Right renal cortex interstitium (tissue), 3 donors: ENCODE data around the gene KRTAP1-5. TPM values are rescaled to one million over a fixed set of nuclear protein-coding genes. Genes with fewer than 3 reads are reported as not detected.
"Not testable (repeated sequence)": the region's sequence is repeated elsewhere in the genome, so short reads cannot be mapped to it uniquely, and the experiment has no call there.

ENCODE experiments used
- DNase-seq, 3 donors: peaks; one replicate each; pipeline ENCODE4 v3.0.0-alpha.2; 2013; ENCODE audit warnings: low read depth in 3 of 3, low spot score in 2 of 3
- polyA plus RNA-seq, 3 donors: library from polyadenylated mRNA; unstranded; fragments of 120-200 nt; gene quantifications; one replicate each; pipeline ENCODE4 v1.2.1, GENCODE V29; 2013; ENCODE audit not compliant: insufficient read length in 3 of 3

Gene KRTAP1-5, protein sequence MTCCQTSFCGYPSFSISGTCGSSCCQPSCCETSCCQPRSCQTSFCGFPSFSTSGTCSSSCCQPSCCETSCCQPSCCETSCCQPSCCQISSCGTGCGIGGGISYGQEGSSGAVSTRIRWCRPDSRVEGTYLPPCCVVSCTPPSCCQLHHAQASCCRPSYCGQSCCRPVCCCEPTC
- polyA plus RNA-seq, result not detected

GRCh38 chr17:41026715-41027471, at the start of gene KRTAP1-5:
Gene KRTAP1-5 (minus strand): TSS chr17:41027208. CDS start chr17:41027155, 53 bp downstream.
- DNase-seq, result no peak

- no peak for DNase-seq
Observed at GRCh38 chr17:41076788-41077187, 49.8 kb upstream of the KRTAP1-5 start.

DNA sequence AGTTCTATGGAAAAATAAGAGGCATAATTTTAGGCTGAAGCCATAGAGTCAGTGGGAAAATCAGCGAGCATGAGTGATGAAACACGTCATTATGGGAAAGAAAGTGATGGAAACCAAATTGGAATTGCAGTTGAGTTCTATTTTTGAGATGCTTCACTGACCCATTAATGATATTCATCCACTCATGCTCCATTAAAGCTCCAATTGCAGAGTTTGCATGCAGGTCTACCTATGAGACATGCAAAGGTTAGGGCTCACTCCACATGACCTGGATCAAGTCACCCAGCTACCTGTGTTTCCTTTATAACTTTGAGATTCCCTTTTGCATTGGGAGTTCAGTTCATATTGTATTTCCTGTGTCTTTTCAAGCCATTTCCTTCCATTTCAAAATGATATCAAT, 46.7 kb upstream of the KRTAP1-5 start:
- DNase-seq, result no peak

- no peak for DNase-seq
Observed at GRCh38 chr17:41071606-41072360, 44.8 kb upstream of the KRTAP1-5 start.

GRCh38 chr17:41069031-41069430, 42.0 kb upstream of the KRTAP1-5 start:
- DNase-seq, result no peak

GRCh38 chr17:41067281-41067680, 40.3 kb upstream of the KRTAP1-5 start:
- DNase-seq, result no peak

DNA sequence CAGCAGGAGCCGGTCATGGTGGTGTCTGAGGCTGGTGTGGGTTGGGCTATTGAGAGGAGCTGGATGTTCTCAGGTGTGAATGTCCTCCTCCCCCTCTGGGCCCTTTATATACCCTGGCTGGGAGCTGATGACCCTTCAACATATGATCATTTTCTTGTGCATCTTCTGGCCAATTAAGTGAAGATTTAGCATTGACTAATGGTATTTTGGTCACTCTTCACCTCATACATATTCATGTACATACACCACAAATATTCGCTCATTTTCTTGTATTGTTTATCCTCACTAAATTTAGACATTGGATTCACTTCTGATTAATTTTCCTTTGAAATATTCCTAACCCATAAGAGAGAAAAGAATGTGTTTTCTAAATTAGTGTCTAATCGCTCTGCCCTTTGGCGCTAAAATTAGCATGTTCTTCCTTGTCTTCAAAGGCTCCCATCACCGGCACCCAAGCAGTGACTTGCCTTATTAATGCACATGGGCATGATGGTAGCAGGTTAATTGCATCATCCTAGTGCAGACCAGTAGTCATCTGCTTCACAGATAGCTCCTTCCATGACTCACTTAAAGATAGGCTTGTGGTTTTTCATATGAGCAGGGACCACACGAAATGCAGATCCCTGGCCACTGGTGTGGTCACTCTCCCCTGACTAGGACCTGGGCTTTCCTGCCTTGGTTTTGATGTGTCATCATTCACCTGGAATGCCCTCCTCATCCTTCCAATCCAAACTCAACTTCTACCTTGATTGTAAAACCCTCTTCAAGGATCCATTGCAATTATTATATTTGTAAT, 39.0 kb upstream of the KRTAP1-5 start, which contains the start of gene KRTAP2-4:
Gene KRTAP2-4, minus strand, starts transcription at position 51 of the 796 bp plus-strand sequence. Its CDS starts 34 bp downstream, at position 17.
- DNase-seq, result no peak

GRCh38 chr17:41065016-41065689, 38.1 kb upstream of the KRTAP1-5 start:
- not testable (repeated sequence) for DNase-seq

GRCh38 chr17:41064301-41064700, 37.3 kb upstream of the KRTAP1-5 start:
- no peak for DNase-seq

DNA sequence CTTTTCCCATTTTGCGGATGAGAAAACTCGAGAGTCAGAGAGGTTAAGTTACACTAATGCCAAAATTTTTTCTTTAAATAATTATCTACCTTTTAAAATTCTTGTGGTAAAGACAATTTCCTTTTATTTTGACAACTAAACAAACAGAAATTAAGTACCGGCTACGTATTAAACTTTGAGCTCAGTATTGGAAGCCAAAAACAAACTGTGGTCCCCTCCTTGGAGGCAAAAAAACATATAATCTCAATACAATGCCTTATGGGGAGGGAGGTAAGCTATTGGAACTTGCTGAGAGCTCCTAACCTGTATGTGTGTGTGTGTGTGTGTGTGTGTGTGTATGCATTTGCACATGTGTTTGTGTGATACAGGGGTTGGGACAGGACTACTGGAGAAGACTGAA, 36.4 kb upstream of the KRTAP1-5 start:
- DNase-seq, result no peak

- DNase-seq, result no peak
Observed at GRCh38 chr17:41061964-41062363, 35.0 kb upstream of the KRTAP1-5 start.

DNA sequence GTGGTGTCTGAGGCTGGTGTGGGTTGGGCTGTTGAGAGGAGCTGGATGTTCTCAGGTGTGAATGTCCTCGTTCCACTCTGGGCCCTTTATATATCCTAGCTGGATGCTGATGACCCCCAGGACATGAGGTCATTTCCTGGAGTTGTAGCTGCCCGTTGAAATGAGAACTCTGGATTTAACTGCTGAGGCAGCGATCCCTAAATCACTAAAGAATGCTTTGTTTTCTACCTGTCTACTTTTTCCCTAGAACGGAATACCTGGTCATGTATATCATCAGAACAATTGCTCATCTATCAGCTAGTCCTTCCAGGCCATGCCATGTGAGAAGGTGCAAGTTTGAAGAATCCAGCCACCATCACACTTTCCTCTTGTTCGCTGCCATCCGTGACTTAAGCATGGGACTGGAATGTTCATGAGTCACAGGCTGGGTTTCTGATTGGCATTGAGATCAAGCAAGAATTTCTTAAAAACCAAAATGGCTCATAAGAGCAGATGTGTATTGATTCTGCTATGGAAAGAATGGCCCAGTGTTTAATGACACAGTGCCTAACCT, 33.1 kb upstream of the KRTAP1-5 start, which contains the start of gene KRTAP2-3:
Gene KRTAP2-3, minus strand, starts transcription at position 63 of the 553 bp plus-strand sequence. CDS start 64 bp downstream, outside the sequence.
- no peak for DNase-seq

DNA sequence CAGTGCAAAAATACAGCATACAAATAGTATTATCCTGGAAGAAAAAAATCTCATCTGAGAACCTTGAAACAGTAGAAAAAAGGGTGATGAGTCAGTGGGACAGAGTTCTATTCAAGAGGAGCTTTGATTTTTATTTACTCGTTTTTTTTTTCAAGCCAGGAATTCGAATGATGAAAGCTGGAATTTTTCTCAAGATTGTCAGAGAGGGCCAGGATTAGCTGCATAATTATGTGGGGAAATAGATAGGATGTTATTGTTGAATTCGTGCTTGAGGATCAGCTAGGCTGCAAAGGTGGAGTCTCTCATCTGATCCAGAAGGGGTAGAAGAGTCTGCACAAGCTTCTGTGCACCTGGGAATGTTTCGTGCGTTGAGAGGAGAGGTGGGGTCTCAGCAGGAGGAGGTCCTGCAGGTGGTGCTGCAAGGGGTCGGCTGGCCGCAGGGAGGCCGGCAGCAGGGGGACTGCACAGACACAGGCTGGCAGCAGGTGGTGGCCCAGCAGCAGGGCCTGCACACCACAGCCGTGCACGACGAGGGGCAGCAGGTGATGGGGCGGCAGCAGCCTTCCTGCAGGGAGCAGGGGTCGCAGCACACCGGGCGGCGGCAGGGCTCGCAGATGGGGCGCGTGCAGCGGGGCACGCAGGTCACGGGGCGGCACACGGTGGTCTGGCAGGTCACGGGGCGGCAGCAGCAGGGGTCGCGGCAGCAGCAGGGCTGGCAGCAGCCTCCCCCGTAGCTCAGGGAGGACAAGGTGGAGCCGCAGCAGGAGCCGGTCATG, 32.5 kb upstream of the KRTAP1-5 start:
- DNase-seq, result not testable (repeated sequence)

DNA sequence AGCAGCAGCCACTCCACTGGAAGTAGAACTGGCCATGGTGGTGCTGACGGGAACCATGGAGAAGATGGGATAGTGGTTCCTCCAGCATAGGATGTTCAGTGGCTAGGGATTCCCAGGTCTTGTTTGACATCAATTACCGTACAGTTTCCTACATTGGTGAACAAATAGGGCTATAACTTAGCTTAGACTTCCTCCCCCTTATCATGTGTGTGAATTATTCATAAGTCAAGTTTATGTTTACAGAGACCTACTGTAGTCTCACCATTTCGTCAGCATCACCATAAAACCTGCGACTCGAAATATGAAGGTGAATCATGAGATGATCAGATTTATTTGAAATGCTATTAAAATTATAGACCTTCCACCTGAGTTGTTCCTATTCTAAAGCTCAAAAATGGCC, 31.7 kb upstream of the KRTAP1-5 start:
- DNase-seq, result no peak

GRCh38 chr17:41057547-41057946, 30.5 kb upstream of the KRTAP1-5 start:
- no peak for DNase-seq

GRCh38 chr17:41055130-41055529, 28.1 kb upstream of the KRTAP1-5 start, which contains the start of gene KRTAP2-2:
Gene KRTAP2-2 (minus strand): TSS chr17:41055230. CDS start chr17:41055211, 19 bp downstream.
- not testable (repeated sequence) for DNase-seq

- not testable (repeated sequence) for DNase-seq
Observed at GRCh38 chr17:41054556-41054955, 27.5 kb upstream of the KRTAP1-5 start.

GRCh38 chr17:41054025-41054424, 27.0 kb upstream of the KRTAP1-5 start:
- DNase-seq, result peak in 2 of 3 donors; percentile 4 to 16

DNA sequence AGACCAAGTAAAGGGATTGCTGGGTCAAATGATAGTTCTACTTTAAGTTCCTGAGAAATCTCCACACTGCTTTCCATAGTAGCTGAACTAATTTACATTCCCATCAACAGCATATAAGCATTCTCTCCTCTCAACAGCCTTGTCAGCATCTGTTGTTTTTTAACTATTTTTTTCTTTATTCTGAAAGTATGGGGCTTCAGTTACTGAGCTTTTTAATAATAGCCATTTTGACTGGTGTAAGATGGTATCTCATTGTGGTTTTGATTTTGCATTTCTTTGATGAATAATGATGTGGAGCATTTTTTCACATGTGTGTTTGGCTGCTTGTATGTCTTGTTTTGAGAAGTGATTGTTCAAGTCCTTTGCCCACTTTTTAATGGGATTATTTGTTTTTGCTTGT, 25.6 kb upstream of the KRTAP1-5 start:
- DNase-seq, result no peak
